H1 (cell line): ENCODE results near the gene SLN.

Source experiments
- CTCF ChIP-seq, 3 experiments: IDR thresholded peaks; 1 replicate in 2 of 3; 2 replicates in 1 of 3; pipeline versions ENCODE4 v1.5.1 to v1.6.1; 2011; ENCODE audit warnings: low read length in 3 of 3, mild to moderate bottlenecking in 3 of 3, inconsistent platforms in 2 of 3, low read depth in 1 of 3, moderate library complexity in 1 of 3; ENCODE audit not compliant: insufficient read depth in 1 of 3; ENCODE audit errors: control extremely low read depth in 1 of 3
- EP300 ChIP-seq, 2 experiments: IDR thresholded peaks; 1 replicate in 1 of 2; 2 replicates in 1 of 2; pipeline ENCODE4 v1.6.1; 2011 to 2012; ENCODE audit warnings: low read depth in 2 of 2, low read length in 2 of 2, mild to moderate bottlenecking in 2 of 2, borderline replicate concordance in 1 of 2, inconsistent platforms in 1 of 2, moderate library complexity in 1 of 2
- POLR2A ChIP-seq, 2 experiments: IDR thresholded peaks; 1 replicate in 1 of 2; 2 replicates in 1 of 2; pipeline ENCODE4 v1.6.1; 2011; ENCODE audit warnings: low read depth in 2 of 2, low read length in 2 of 2, mild to moderate bottlenecking in 2 of 2; ENCODE audit errors: control extremely low read depth in 1 of 2
- TAF1 ChIP-seq: IDR thresholded peaks from 2 replicates; pipeline ENCODE4 v1.6.1; 2011; ENCODE audit warnings: mild to moderate bottlenecking, low read depth, low read length
- TCF12 ChIP-seq: IDR thresholded peaks from 2 replicates; pipeline ENCODE4 v1.6.1; 2011; ENCODE audit warnings: low read depth, mild to moderate bottlenecking, low read length
- YY1 ChIP-seq: IDR thresholded peaks from 2 replicates; pipeline ENCODE4 v1.6.1; 2011; ENCODE audit warnings: low read depth, mild to moderate bottlenecking, low read length

GRCh38 chr11:107677924-107678631 lies 33.8 kb downstream of the SLN start:
- TF ChIP-seq CTCF (IDR thresholded peaks at IDR 0.05; ENCODE audit: control extremely low read depth in 1 of 3, insufficient read depth in 1 of 3, low read depth in 1 of 3, low read length in 3 of 3) (no peak), POLR2A (IDR thresholded peaks at IDR 0.05; ENCODE audit: control extremely low read depth in 1 of 2, low read depth in 2 of 2, low read length in 2 of 2) (no peak), EP300 (IDR thresholded peaks at IDR 0.05; ENCODE audit: borderline replicate concordance in 1 of 2, low read depth in 2 of 2, low read length in 2 of 2) (no peak), TAF1 (no peak), YY1 (no peak), TCF12 (no peak)
